ENCODE data around the gene TTC24.
"Not testable (repeated sequence)": the region's sequence is repeated elsewhere in the genome, so short reads cannot be mapped to it uniquely, and the experiment has no call there.

TTC24 gene

GRCh38 chr1:156552518-156552917, 27.0 kb upstream of the TTC24 start:
- H3K4me3 ChIP-seq (replicated peaks; ENCODE audit: low read depth, low read length): no peak overlapping the region
- TF ChIP-seq CTCF (IDR thresholded peaks at IDR 0.05; ENCODE audit: low read depth, low read length, missing control alignments): no peak
- DNase-seq (ENCODE audit: extremely low read depth, low read depth): no peak

- not testable (repeated sequence) for DNase-seq (ENCODE audit: extremely low read depth, low read depth); H3K4me3 ChIP-seq (replicated peaks; ENCODE audit: low read depth, low read length)
Observed at GRCh38 chr1:156552937-156553336, 26.6 kb upstream of the TTC24 start.

GRCh38 chr1:156553860-156554485, 25.6 kb upstream of the TTC24 start:
- no peak for TF ChIP-seq CTCF (IDR thresholded peaks at IDR 0.05; ENCODE audit: low read depth, low read length, missing control alignments)
- no peak overlapping the region for H3K4me3 ChIP-seq (replicated peaks; ENCODE audit: low read depth, low read length)
- DNase-seq (ENCODE audit: extremely low read depth, low read depth): no peak

GRCh38 chr1:156554971-156555370, 24.6 kb upstream of the TTC24 start:
- DNase-seq (ENCODE audit: extremely low read depth, low read depth): no peak
- no peak for TF ChIP-seq CTCF (IDR thresholded peaks at IDR 0.05; ENCODE audit: low read depth, low read length, missing control alignments)
- no peak overlapping the region for H3K4me3 ChIP-seq (replicated peaks; ENCODE audit: low read depth, low read length)

- no peak overlapping the region for H3K4me3 ChIP-seq (replicated peaks; ENCODE audit: low read depth, low read length)
- no peak for DNase-seq (ENCODE audit: extremely low read depth, low read depth)
- no peak for TF ChIP-seq CTCF (IDR thresholded peaks at IDR 0.05; ENCODE audit: low read depth, low read length, missing control alignments)
Observed at GRCh38 chr1:156555715-156556114, 23.8 kb upstream of the TTC24 start.

GRCh38 chr1:156556354-156556753, 23.2 kb upstream of the TTC24 start:
- TF ChIP-seq CTCF (IDR thresholded peaks at IDR 0.05; ENCODE audit: low read depth, low read length, missing control alignments): no peak
- H3K4me3 ChIP-seq (replicated peaks; ENCODE audit: low read depth, low read length): no peak overlapping the region
- DNase-seq (ENCODE audit: extremely low read depth, low read depth): no peak

- DNase-seq (ENCODE audit: extremely low read depth, low read depth): no peak
- no peak overlapping the region for H3K4me3 ChIP-seq (replicated peaks; ENCODE audit: low read depth, low read length)
- no peak for TF ChIP-seq CTCF (IDR thresholded peaks at IDR 0.05; ENCODE audit: low read depth, low read length, missing control alignments)
Observed at GRCh38 chr1:156559086-156559796, 20.3 kb upstream of the TTC24 start.
